NCI-H2196 treated with DMSO at 0.1 percent for 48 hours (cell line): ENCODE data around the gene HOXA2.

ENCODE experiments used
- DNase-seq: peaks from one replicate; lab custom pipeline; 2025; ENCODE audit not compliant: unreplicated experiment; lab: John Stamatoyannopoulos, UW

Gene HOXA2

DNA sequence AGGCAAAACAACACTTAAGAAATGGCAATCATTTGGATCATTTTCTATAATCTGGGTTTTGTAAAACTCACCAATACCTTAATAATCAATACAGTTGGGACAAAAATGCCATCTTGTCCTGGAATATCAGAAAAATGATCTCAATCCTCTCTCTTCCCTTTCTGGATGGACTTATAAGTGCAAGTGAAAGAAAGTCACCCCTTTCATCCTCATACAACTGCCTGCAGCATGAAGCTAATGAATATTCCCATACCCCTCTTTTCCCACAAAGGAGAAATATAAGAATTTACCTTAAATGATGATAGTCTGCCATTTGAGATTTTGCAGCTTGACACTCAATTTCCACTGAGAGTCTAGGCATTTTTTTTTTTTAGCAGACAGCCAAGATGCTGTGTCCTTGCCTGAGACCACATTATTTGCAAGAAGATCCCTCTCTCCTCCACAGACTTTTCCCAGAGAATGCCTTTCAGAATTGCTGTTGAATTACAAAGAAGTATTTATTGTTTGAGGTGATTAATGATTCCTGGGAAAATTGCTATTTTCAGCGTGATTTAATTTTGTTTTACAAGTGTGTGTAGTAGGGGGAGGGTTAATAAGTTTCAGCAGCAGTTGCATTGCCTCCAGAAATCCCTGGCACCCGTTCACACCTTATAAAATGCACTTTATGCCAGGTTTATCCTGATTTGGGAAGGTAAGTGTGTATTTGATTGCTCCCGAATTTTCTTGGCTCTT is 24.3 kb upstream of the HOXA2 start:
- no peak for DNase-seq

DNA sequence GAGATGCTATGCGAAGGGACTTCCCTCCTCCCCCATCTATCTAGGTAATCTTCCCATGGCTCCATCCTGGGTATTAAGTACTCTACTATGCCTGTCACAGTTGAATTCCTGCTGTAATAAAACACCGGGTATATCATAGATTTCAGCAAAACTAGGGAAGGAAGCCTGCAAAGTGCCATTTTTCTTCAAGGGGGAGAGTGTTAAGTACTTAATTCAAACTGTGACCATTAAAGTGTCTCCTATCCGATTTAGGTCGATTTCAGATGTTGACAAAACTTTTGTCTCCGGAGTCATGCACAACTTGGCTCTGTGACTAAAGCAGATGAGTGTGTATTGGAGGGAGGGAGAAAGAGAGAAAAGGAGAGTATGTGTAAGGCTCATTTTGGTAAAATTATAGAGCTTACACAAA is 23.5 kb upstream of the HOXA2 start:
- DNase-seq, result no peak

DNA sequence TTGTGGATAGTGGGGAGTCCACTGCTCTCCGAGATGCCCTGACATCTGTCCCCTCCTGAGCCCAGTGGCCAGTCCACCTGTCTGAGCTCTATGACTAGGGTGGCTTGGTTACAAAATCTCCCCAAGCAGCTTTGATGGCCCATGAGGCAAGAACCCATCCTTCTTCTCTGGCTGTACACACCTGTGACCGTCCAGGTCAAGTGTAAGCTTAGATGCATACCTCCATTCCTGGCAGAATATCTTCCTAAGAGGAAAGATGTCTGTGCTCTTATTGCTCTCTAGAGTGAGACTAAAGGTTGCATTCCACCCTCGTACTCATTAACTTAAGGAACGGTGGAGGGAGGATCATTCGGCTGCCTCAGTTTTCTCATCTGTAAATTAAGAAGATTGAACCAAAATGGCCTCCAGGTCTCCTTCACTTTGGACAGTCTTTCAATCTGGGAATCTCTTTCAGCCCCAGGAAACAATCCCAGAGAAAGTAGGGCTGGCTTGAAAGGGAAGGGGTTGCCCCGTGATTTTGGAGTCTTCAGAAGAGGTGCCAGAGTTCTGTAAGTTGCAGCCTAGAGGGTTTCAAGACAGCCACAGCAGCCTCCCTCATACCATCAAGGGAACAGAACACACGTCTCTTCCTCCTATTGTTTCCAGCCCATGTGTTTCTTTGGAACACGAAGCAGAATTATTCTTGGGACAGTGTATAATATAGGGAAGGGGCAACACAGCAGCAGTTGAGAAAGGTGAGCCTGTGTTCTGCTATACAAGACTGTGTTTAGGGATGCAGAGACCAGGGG is 22.6 kb upstream of the HOXA2 start:
- DNase-seq, result no peak

DNA sequence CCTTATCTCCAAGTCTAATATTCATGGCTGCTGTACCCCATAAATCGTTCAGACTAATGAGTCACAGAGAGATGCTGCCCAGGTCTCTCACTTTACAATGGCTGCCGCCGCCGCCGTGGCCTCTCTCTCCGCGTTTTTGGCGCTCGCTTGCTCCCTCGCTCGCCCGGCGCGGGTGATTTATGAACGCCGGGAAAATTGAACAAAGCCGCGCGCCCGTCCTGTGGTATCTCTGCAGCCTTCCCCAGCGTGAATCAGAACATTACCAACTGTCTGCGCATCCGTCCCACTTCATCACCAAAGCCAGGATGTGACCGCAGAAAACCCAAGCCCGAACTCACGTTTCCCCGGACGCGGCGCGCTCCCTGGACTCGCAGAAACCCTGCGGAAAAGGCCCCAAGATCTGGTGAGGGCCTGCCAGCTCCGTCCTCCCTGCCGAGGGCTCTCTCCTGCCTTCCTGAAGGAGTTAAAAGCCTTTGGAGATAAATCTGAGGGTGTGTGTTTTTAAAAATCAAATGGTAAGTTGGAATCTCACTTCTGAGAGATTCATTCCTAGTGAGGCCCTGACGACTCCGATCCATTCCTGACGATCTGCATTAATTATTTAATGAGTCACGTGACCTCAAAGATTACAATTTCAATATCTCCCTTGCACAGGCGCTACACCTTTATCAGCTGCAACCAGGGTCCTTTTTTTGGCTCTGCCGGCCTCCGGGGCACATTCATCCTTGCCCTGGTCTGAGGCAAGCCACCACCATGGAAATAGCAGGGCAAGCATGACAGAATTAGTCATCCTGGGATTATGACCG is 21.8 kb upstream of the HOXA2 start:
- DNase-seq, result no peak

DNA sequence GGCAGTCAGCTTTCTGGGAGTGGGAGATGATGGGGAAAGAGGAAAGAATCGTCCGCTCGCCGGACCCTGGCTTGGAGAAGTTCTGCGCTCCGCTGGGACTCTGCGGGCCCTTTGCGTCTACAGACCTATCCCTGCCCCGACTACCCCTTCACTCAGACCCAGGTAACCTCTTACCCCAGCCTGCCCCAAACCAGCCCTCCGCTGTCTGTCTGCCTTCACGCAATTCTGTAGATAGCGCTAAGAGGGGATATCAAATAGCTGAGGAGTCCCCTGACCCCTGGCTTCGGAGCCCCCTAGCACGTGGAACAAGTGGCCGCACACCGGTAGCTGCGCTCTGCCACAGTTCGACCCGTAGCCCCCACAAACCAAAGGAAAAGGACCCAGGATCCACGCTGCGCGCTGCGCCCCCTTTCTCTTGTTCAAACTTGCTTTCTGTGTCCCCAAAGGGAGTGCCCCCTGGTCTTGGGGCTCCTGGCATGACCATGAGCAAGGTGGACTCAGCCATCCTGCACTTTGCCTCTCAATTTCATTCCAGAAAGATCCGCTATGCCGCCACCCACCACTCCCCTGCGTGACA is 21.1 kb upstream of the HOXA2 start:
- no peak for DNase-seq

DNA sequence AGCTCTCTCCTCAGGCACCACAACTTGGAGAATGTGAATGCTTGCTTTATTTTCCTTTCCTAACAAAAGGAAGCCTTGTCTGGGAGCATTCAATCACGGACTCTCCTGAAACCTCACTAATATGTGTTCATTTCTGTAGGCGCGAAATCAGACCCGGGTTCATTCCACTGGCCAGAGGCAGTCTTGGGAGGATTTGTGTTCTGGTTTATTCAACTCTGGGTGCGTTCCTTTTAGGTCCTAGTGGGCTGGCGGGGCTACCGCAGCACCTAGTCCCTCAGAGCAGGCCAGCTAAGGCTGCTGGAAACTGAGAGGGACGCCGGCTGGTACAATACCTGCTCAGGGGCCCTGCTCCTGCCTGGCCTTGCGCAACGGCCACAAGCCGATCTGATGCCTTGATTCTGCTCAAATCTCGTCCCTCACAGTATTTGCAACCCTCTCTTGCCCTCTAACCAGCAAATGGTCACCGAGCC is 20.6 kb upstream of the HOXA2 start:
- DNase-seq, result no peak

DNA sequence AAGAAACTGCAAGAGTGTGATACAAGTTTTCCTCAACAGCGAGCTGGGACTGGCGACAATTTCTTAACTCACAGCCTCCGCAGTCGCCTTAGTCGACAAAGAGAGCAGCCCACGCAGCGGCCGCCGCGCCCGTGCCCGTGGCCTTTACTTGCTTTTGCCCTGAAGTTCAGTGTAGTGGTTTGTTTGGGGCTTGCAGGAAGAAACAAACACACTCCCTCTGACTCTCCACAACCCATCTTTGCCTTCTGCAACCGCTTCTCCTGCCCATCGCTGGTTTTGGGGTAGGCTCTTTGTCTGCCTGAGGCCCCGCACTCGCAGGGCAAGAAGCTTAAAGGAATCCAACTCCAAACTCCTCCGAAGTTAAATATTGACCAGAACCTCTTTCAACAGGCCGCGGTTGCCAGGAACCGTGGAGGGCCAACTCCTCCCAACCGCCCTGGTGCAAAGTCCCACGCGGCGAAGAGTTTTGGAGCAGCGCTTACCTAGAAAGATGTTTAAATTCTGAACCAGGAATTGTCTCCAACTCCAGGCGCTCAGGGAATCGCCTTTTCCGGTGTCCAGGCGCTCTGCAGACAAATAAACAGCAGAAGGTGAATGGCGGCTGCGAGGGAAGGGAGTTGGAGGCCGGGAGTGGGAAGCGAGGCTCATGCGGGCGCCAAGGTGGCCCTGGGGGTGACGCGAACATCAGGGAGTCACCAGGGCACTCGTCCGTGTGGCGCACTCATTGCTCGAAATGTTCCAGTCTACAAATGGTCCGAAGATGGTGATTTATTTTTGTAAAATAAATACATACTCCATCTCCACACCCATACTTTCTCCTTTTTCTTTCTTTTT is 19.8 kb upstream of the HOXA2 start:
- DNase-seq, result no peak

DNA sequence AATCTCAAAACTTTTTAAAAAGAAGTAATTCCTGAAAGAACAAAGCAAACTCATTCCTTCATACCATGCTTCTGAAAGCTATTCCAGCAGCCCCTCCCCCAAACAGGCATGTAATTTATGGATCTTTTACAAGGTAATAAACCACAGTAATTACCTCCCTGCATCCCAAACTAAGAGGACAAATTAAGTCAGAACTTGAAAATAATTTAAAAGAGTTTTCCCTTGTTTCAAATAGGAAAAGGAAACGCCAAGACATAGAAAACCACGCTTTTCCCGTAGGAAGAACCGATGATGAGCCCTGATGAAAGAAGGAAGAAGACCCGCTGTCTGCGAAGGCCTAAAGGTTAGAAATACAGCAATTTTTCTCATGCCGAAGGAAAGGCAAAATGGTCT is 19.2 kb upstream of the HOXA2 start:
- DNase-seq, result no peak

DNA sequence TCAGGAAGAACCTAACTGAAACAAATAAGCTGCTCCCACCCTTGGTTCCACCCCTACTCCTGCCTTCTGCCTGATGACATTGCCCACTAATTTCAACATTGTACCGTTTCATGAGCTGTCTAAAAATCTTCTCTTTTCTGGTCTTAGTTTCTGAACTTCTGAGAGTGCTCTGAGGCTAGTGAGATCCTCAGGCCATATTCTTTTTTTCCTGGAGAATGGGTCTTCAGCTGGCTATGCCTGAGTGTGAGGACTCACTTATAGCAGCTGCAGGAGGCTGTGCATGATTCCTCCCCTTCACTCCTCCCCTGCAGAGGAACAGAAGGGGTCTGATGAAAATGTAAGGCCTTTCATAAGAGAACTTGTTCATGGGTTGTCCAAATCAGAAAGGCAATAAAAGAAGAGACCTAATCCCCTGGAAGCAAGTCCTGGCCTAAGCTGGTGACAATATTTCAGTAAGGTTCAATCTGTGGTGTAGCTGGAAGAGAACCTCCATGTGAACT is 17.0 kb upstream of the HOXA2 start:
- no peak for DNase-seq

DNA sequence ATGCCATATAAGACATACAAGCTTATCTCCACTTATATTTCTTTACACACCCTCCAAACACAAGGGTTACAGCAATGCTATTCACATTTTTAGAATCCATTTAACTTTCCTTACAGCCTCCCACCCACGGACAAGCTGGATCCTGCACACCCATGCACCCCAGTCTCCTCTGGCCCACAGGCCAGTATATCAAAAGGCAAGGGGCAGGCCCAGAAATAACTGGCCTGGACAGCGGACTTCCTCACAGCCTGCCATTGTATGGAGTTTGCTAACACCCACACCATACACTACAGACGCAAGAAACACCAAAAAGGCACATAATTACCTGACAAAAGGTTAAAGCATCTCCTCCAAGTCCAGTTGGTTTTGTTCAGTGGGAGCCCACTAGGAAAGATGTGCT is 16.1 kb upstream of the HOXA2 start:
- DNase-seq, result no peak

DNA sequence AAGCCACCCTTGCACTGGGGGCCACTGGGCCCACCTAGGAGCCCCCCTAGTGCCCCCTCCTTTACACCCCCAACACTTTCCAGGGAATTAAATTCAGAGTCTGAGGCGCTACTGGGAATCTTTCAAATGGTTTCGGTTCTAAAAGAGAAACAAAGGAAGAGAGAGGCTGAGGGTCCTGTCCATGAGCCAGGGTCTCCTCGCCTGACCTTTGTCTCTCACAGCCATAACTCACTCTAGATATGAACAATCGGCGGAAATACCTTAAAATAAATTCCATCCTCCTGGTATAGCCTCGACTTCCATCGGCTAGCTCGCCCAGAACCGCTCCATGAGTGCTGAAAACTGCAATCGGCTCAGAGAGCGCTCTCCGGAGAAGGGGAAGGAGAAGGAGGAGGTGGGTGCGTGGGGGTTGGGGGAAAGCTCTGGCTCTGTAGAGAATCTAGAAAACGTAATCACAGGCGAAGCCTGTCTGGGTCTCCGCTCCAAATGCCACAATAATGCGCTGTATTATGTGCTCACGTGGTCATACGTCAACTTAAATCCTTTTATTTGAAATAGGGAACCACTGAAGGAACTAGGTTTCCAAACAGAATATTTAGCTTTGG is 15.5 kb upstream of the HOXA2 start:
- DNase-seq, result no peak

DNA sequence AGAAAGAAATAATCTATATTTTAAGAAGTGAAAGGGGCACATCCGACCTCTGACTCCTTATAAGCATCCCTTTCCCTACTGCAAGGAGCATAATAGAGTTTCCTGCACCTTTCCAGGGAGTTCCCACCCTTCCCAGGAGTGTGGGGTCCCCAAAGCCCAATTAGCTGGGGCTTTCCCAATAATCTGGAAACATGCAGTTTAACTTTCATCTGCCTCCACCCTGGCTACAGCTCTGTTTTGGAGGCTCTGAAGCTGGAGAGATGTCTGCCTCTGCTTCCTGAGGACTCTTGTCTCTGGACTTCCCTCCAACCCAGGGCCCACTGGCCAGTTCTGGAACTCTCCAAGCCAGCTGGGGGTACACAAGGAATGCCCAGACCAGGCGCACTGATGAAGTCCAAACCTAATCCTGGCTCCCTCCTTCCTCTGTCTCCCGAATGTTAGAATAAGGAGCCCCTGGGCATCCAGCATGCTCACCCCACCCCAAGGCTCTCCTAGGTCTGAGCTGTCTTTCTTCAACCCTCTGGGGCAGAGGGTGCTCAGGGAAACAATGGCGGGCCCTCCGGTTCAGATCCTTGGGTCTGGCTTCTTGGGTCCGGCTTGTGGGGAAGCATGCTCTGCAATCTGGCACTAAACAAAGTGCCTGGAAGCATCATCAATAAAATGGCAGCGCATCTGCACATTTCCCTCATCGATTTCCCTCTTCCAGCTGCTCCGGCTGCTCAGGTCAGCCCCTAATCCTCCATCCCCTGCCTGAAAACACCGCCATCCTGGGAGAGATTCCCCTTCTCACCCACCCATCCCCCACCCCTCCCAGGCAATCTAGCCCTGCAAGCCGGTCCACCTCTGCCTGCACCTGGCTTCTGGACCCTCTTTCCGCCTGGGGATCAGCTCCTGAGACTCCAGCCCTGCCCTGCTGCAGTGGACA is 14.7 kb upstream of the HOXA2 start:
- no peak for DNase-seq

DNA sequence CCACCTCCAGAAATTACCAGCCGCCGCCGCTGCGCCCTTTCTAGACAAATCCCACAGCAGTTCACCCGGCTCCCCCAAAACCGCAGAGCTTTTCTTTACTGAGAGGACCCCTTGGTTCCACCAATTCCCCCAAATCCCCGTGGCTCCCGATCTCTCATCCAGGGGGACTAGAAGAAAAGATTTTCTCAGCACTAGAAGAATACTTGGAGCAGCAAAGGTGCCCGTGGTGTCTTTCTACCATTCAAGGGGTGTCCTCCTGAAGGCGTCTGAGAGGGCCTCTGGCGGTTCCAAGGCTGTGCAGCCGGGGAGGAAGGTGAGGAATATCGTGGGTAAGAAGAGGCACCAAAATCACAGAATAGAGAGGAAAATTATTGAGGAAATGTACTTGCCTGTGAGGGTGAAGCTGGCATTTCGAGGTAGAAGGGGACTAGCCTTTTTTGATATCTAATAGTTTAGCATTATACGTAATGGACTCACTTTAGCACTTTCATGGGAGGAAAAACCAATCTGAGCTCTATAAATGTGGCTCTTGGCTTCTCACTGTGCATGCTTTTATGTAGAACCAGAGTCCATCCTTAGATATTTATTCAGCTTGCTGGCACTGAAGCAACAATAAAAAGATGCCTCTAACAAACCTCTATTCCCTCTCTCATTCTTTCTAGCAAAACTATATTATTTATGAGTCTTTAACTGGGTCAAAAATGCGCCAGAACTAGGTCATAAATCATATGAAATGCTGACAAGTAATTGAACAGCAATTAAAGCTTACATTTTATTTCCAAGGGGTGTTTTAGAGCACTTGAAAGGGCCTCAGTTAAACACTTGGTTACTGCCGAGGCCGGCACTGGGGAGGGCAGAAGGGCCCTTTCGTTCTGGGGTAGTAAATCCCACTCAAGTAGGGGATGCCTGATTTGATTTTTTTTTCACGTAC is 13.8 kb upstream of the HOXA2 start:
- DNase-seq, result no peak

DNA sequence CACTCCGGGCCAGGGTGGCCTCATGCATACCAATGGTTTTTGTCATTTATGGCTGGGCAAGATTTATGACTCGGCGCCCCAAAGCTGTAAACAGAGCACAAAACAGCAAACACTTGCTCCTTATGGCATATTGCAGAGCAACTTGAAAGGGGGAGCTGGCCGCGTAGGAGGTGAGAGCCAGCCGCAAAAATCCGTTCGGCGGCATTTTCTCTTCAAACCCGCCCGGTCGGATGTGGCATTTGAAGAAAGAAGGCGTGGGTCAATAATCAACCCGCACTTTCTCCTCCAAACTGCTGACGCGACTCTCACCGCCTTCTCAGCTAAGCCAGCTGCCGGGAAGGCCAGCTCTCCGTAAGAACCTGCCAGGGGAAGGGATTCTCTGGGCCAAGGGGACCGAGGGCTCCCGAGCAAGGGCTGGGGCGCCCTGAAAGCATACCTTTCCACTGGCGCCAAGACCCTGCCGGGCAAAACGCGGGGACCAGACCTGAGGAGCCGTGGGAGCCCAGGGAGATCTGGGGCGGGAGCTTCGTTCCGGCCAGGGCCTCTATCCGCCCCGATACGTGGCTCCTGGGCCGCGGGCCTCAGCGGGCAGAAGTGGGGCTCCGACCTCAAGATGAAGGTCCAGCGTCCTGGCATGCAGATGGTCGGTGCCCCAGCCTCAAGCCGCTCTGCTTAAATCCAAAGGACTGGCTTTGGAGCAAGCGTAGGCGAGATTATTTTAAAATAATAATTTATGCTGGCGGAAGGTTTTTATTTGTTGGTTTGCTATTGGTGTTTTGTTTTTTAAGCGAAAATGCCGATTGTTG is 12.9 kb upstream of the HOXA2 start:
- no peak for DNase-seq

DNA sequence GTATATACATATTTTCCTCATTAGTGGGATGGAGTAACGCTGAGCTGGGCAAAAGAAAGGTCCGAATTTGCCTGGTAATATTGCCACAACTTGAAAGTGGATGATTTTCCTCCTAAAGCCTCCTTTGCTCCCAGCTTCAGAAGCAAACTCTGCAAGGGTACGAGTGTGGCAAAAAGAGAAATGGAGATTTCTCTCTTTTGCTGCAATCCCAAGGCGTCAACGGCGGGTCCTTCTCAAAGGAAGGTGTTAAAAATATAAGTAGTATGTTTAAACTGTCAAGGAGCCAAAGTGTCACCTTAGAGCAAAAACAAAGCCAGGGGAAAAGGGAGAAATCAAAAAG is 12.4 kb upstream of the HOXA2 start:
- no peak for DNase-seq

DNA sequence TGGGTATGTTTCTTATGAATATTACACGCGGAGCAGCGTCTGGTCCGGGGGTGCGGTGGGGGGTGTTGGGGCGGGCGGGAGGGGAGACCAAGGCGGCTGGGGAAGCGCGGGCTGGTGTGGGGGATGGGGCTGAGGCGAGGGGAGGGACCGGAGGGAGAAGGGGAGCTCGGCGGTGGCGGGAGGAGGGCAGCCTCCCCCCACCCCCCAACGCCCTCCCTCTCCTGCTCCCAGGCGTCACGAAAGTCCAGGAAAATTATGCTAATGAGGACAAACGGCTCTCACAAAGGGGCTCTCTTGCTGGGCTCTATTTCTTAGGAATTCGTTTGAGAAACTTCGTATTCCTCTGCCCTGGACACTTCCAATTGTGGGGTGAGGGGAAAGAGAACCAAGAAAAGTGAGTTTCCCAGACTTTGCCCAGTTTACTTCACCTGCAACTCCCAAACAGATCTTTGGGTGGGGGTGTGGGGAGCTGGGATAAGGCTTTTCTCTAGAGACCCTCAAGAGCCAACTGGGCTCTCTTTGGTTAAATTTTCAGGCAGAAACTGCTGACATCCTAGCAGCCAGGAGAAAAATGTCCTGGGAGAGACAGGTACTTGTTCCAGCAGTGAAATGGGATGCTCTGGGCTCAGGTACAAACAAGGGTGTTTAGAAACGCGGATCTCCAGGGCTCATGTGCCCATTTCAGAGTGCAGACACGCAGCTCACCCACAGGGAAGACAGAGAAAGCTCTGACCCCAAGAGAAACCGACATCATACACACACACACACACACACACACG is 11.7 kb upstream of the HOXA2 start:
- DNase-seq, result no peak
